HL-60/S4 treated with phorbol 12-myristate 13-acetate at 8.2 ng/mL for 4 days and 3 days (cell line): ENCODE results near the gene PCSK6.

Experiments
- in situ Hi-C: fragments of 300-500 bp; cut with MboI; formaldehyde crosslinking; loops from 2 replicates; pipeline ENCODE4 v1.15.0; 2022; ENCODE audit warnings: low sequenced_read_pairs

Gene PCSK6

GRCh38 chr15:101499863-101500713, 10.6 kb upstream of the PCSK6 start:
- in situ Hi-C loops: no loop called here

- in situ Hi-C loops: no loop called here
Observed at GRCh38 chr15:101498717-101499480, 9.4 kb upstream of the PCSK6 start.

- in situ Hi-C loops: no loop called here
Observed at GRCh38 chr15:101498076-101498716, 8.7 kb upstream of the PCSK6 start.

DNA sequence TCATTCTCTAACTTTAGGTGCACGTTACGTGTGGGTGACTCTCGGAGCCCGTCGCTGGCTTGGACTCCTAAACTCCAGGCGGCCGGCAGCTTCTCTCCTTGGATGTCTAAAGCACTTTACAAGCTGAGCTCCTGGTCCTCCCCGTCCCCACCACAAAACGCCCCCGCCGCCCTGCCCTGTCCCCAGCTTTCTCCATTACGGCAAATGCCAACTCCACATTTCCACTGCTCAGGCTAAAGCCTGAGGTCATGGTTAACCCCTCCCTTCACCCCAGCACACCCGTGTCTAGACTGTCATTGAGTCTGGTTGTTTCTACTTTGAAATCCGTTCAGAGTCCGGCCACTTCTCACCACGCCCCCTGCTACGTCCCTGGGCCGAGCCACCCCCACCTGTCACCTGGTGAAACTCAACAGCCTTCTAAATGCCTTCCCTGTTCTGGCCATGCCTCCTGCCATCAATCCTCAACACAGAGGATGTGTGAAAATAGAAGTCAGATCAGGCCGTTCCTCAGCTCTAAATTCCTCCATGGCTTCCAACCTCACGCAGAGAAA, 8.1 kb upstream of the PCSK6 start:
- in situ Hi-C loops: no loop called here

GRCh38 chr15:101497017-101497416, 7.5 kb upstream of the PCSK6 start:
- in situ Hi-C loops: no loop called here

- in situ Hi-C loops: no loop called here
Observed at GRCh38 chr15:101496198-101496986, 6.9 kb upstream of the PCSK6 start.

DNA sequence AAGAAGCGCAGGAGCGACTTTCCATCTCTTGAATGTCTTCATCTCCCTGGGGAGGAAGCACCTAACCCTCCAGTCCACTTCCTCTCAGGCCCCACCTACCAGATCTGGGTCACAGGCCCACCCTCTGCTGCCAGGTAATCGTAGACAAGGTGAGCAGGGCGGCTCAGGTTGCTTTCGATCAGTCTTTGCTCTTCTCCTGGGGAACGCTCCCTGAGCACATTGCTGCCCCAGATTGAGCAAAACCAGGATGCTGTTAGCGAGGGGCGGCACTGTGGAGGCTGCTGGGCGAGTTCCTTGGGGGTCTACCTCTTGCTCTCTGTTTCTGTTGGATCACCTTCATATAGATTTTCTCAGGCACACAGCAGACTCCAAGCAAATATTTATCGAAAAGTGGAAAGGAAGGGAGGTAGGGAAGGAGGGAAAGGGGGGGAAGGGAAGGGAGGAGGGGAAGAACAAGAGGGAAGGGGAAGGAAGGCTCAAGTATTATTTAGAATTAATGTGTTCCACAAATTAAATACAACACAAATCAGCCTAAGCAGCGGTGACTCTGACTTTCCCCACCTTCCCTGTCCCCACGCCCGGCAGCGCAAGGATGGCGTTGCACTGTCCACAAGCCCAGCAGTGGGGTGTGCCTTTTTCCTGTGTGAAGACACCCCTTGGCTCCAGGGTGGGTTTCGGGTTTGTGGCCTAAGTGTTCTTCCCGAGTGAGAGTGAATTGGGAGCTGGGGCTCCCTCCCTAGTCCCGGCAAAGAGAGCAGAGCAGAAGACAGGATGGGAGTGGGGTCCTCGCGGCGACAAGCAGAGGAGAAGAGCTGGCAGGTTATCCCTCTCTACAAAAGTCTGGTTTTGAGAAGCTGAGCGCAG, 6.1 kb upstream of the PCSK6 start:
- in situ Hi-C loops: no loop called here

- in situ Hi-C loops: no loop called here
Observed at GRCh38 chr15:101494251-101494796, 4.8 kb upstream of the PCSK6 start.

DNA sequence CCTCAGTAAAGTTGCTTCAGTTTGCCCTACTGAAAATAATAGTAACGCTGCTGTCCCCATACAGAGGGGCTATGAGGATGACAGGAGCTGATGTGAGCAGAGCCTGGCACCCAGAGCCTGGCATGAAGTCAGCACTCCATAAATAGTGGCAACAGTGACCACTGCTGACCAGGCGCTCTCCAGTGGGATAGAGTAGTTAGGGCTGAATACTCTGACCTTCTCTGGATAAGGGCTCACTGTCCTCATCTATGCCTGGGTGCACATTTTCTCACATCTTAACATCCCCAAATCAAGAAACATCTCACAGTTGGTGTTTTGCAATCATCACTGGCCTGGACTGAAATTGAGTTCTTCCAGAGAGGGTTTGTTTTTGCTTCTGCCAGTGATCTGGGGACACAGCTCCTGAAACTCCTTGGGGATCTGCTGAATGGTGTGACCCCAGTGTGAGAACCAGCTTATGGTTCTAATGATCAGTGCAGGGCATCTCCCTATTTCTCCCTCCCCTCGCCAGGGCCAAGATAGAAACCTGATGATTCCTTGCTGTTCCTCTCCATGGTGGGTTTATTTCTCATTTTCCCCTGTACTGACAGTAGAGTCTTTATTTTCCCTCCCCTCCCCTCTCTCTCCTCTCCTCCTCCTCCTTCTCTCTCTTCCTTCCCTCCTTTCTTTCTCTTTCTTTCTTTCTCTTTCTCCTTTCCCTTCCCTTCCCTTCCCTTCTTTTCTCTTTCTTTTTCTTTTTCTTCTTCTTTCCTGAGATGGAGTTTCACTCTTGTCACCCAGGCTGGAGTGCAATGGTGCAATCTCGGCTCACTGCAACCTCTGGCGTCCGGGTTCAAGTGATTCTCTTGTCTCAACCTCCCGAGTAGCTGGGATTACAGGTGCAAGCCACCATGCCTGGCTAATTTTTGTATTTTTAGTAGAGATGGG, 3.5 kb upstream of the PCSK6 start:
- in situ Hi-C loops: no loop called here

- in situ Hi-C loops: no loop called here
Observed at GRCh38 chr15:101491734-101492640, 2.5 kb upstream of the PCSK6 start.

DNA sequence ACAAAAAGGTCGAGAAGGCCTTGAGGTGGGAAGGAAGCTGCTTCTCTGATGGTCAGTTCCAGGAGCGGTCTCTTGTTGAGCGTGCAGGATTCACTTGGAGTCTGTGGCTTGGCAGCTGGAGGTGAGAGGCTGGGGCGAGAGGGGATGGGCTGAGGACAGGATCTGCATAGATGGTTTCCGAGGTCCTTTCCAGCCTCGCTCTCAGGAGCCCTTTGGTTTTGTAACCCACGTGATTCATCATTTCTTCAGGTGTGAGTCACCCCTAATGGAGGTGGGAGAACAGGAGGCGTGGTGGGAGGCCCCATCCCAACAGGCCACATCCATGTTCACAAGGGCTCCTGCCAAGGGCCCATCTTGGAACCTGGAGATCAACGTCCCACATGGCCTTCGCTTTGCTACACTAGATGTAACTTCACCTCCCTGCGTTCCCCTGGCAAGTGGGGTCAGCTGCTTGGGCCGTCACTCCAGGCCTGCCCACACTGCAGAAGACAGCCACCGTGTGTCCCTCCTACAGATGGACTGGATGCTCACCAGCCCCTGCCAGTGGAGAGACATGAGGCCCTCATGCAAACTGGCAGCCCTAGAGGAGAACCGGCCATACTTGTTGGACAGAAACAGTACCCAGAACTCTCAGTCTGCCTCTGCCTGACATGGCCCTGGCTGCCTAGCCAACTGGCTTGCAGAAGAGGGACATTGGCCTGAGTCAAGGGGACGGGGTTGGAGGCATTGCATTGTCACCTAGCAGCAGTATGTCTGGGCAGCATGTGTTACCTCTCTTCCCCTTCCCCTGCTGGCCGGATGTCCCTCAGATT, 1.6 kb upstream of the PCSK6 start:
- in situ Hi-C loops: no loop called here

DNA sequence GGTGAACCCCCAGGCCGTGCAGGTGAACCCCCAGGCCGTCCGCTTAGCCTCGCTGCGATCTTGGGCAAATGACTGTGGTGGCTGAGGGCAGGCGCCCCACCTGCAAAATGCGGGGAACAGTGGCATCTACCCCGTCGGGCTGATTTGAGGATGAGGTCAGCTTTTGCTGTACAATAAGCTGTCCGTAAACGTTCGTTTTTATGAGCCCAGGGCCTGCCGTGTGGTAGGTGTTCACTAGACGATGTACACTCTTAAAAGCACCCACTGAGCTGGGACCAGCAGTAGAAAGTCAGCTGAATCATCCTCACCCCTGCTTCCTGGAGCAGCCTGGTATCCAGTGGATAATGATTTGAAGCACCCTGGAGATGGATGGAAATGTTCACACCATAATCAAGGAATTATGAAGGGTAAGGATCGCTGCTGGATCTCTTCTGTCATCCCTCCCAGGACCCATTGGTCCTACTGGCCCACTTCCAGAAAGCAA, 943 bp upstream of the PCSK6 start:
- in situ Hi-C loops: no loop called here

- in situ Hi-C loops: no loop called here
Observed at GRCh38 chr15:101489237-101489598, 289 bp downstream of the PCSK6 start.

DNA sequence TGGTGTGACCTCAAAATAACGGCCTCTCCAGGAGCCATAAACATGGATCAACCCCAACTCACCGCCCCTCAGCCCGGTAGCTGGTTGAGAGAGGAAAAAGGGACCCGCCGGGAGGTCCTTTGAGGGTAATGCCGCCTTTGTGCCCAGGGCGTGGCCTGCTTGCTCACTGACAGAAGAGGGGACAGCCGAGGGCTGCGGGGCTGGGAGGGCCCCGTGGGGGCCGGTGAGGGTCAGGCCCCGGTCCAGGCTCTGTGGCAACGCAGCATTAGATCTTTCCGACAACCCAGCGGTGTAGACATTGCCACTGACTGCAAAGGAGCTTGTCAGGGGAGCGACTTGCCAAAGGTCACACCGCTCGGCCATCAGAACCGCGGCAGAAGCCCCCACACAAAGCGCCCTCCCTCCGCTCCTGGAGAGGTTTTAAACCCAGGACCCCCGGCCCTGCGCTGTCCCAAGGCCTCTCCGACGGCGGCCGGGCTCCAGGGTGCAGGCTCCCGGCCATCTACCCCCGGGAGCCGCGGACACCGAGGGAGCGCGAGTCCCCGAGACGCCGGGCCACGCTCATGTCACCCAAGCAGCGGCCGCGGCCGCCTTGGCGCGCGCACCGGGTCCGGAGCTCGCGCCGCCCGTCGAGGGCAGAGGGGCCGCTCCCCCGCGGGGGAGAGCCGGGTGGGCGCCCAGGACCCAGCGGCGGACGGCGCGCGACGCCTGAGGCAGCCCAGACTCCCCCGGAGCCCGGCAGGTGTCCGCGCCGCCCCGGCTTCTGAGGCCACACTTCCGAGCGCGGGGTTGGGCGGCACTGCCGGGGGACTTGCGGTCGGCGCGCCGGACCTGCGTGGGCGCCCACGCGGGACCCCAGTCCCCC, 975 bp downstream of the PCSK6 start:
- in situ Hi-C loops: no loop called here

- in situ Hi-C loops: no loop called here
Observed at GRCh38 chr15:101486696-101487459, 2.6 kb downstream of the PCSK6 start.
